Breast epithelium (tissue), 4 donors: ENCODE results near the gene NFATC4. TPM values are rescaled to one million over a fixed set of nuclear protein-coding genes. Genes with fewer than 3 reads are reported as not detected.

Experiments
- DNase-seq, 2 donors: peaks; one replicate each; pipeline ENCODE4 v3.0.0-alpha.2; 2019; ENCODE audit warnings: low spot score in 2 of 2
- H3K27ac ChIP-seq, 2 donors: fragments of 200-600 bp; sonication (generic) in 1 of 2; one replicate each; pipeline ENCODE4 v1.5.1; 2016 to 2019; ENCODE audit warnings: mild to moderate bottlenecking in 1 of 2
- H3K27me3 ChIP-seq, 2 donors: fragments of 200-600 bp; sonication (generic) in 1 of 2; one replicate each; pipeline versions ENCODE4 v1.5.1 to v1.6.0; 2017 to 2019; ENCODE audit warnings: control low read depth in 1 of 2, mild to moderate bottlenecking in 1 of 2
- H3K36me3 ChIP-seq: fragments of 200-600 bp; one replicate; pipeline ENCODE4 v1.5.1; 2019
- H3K4me1 ChIP-seq, 2 donors: fragments of 200-600 bp; sonication (generic); one replicate each; pipeline ENCODE4 v1.5.1; 2016 to 2019; ENCODE audit warnings: control low read depth in 1 of 2
- H3K4me3 ChIP-seq, 3 donors: fragments of 200-600 bp; sonication (generic); 1 replicate in 2 of 3; 2 replicates in 1 of 3; pipeline ENCODE4 v1.5.1; 2016 to 2019; ENCODE audit warnings: mild to moderate bottlenecking in 3 of 3, moderate library complexity in 2 of 3
- H3K9me3 ChIP-seq, 2 donors: fragments of 200-600 bp; sonication (generic) in 1 of 2; one replicate each; pipeline ENCODE4 v1.5.1; 2016 to 2019; ENCODE audit warnings: control low read depth in 1 of 2
- POLR2A ChIP-seq: fragments of 450-650 bp; IDR thresholded peaks from one replicate; pipeline ENCODE4 v1.6.1; 2016; ENCODE audit warnings: antibody characterized with exemption, mild to moderate bottlenecking, moderate library complexity
- POLR2AphosphoS5 ChIP-seq, 3 donors: sonication (generic); formaldehyde crosslinking; IDR thresholded peaks; one replicate each; pipeline ENCODE4 v1.6.1; 2017; ENCODE audit warnings: antibody characterized with exemption in 3 of 3
- intact Hi-C: fragments of 100-400 bp; cut with DNase I; formaldehyde crosslinking; loops from one replicate; pipeline ENCODE4 v1.15.1; 2023; ENCODE audit warnings: low total_unique reads
- total RNA-seq, 3 donors: library from RNA; depleted of rRNA; stranded (reverse); fragments of >200 nt; gene quantifications; one replicate each; pipeline ENCODE4 v1.1.0, GENCODE V29; 2016
- TF ChIP-seq, protein P1 (sequence below), 3 donors: fragments of 450-650 bp; IDR thresholded peaks; one replicate each; pipeline ENCODE4 v1.5.1; 2016 to 2017; ENCODE audit warnings: antibody characterized with exemption in 3 of 3, mild to moderate bottlenecking in 3 of 3, moderate library complexity in 3 of 3

NFATC4 gene
- total RNA-seq, 3 donors from 2014 or later = 28.6 to 67.2 (median 32.8) TPM

GRCh38 chr14:24366413-24366720, 1.6 kb upstream of the NFATC4 start:
- Histone ChIP-seq H3K4me3 (peak overlapping the region; percentile 65 to 84 (median 67)), H3K4me1 (peaks cover 4 to 5% of the 10 kb centered on the region in 2 donors), H3K27me3 (no peaks in the 10 kb centered on the region), H3K9me3 (no peaks in the 10 kb centered on the region), H3K36me3 (no peaks in the 10 kb centered on the region), H3K27ac (peak overlapping the region; percentile 93)
- intact Hi-C loops = loop anchor here (5.0 kb wide), 1 partner anchor 34 kb away; no protein-coding TSS in a partner anchor
- DNase-seq = no peak
- TF ChIP-seq POLR2A (no peak), POLR2AphosphoS5 (IDR thresholded peaks at IDR 0.05) (peak in 2 of 3 donors; percentile 79 to 87)
- TF ChIP-seq, protein P1, sequence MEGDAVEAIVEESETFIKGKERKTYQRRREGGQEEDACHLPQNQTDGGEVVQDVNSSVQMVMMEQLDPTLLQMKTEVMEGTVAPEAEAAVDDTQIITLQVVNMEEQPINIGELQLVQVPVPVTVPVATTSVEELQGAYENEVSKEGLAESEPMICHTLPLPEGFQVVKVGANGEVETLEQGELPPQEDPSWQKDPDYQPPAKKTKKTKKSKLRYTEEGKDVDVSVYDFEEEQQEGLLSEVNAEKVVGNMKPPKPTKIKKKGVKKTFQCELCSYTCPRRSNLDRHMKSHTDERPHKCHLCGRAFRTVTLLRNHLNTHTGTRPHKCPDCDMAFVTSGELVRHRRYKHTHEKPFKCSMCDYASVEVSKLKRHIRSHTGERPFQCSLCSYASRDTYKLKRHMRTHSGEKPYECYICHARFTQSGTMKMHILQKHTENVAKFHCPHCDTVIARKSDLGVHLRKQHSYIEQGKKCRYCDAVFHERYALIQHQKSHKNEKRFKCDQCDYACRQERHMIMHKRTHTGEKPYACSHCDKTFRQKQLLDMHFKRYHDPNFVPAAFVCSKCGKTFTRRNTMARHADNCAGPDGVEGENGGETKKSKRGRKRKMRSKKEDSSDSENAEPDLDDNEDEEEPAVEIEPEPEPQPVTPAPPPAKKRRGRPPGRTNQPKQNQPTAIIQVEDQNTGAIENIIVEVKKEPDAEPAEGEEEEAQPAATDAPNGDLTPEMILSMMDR (IDR thresholded peaks at IDR 0.05) = no peak

- peak; percentile 90 to 92 for DNase-seq
- intact Hi-C loops = loop anchor here (5.0 kb wide), 1 partner anchor 35 kb away; no protein-coding TSS in a partner anchor
- peak overlapping the region; percentile 65 to 84 (median 67) for H3K4me3 ChIP-seq
- TF ChIP-seq POLR2AphosphoS5 (IDR thresholded peaks at IDR 0.05) = peak; percentile 18 to 59 (median 53)
- TF ChIP-seq POLR2A = peak; percentile 51
- TF ChIP-seq, protein P1 (IDR thresholded peaks at IDR 0.05) = no peak
- H3K27ac ChIP-seq = peak overlapping the region; percentile 93
- no peaks in the 10 kb centered on the region for H3K36me3 ChIP-seq
- peaks cover 4 to 5% of the 10 kb centered on the region in 2 donors for H3K4me1 ChIP-seq
- no peaks in the 10 kb centered on the region for H3K9me3 ChIP-seq
- H3K27me3 ChIP-seq = no peaks in the 10 kb centered on the region
Observed at GRCh38 chr14:24366721-24367513, 1.1 kb upstream of the NFATC4 start.

GRCh38 chr14:24368212-24368561, 203 bp downstream of the NFATC4 start:
- no peak for DNase-seq
- Histone ChIP-seq H3K27me3 (no peaks in the 10 kb centered on the region), H3K27ac (peak overlapping the region; percentile 93 to 98), H3K36me3 (no peaks in the 10 kb centered on the region), H3K9me3 (no peaks in the 10 kb centered on the region), H3K4me1 (peaks cover 4 to 5% of the 10 kb centered on the region in 2 donors), H3K4me3 (peak overlapping the region; percentile 65 to 84 (median 67))
- TF ChIP-seq POLR2AphosphoS5 (IDR thresholded peaks at IDR 0.05) (no peak), POLR2A (no peak)
- TF ChIP-seq, protein P1 (IDR thresholded peaks at IDR 0.05) = no peak
- intact Hi-C loops = loop anchor here (2.0 to 5.0 kb wide), 2 partner anchors 36 to 63 kb away; no protein-coding TSS in a partner anchor

DNA sequence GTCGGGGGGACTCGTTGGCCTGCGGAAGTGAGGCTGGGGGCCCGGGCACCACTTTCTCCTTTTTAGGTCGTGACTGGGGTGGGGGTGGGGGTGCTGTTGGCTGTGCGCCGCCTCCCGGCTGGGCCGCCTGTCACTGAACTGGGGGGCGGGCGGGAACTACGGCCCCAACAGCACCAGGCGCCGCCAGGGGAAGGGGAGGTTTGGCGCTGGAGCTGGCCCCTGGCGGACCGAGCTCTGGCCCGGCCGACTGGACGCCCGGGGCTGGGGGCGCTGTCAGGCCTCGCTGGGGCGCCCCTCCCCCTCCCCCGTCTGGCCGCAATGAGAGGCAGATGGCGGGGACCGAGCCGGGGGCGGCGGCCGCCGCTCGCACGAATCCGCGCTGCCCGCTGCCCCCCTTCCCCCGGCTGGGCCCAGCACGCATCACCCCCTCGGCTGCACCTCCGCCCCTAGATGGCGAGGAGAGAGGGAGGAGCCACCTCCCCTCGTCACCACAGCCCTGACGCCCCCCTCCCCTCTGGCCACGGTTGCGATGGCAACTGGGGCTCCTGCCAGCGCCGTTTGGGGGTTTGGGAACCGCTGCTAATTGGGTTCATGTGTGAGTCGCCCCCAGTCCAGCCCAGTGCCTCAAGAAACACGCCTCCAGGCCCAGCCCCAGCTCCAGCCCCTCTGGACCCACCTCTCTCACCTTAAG, 723 bp downstream of the NFATC4 start:
- no peaks in the 10 kb centered on the region for H3K36me3 ChIP-seq
- no peaks in the 10 kb centered on the region for H3K27me3 ChIP-seq
- H3K4me1 ChIP-seq = peaks cover 4 to 5% of the 10 kb centered on the region in 2 donors
- intact Hi-C loops = loop anchor here (2.0 to 5.0 kb wide), 2 partner anchors 36 to 62 kb away; no protein-coding TSS in a partner anchor
- peak; percentile 56 to 58 for DNase-seq
- no peaks in the 10 kb centered on the region for H3K9me3 ChIP-seq
- TF ChIP-seq, protein P1 (IDR thresholded peaks at IDR 0.05) = no peak
- TF ChIP-seq POLR2A (no peak), POLR2AphosphoS5 (IDR thresholded peaks at IDR 0.05) (no peak)
- H3K27ac ChIP-seq = peak overlapping the region; percentile 93 to 98
- H3K4me3 ChIP-seq = peak overlapping the region; percentile 65 to 84 (median 67)
